Neuronal stem cell (in vitro differentiated cells): Measurements from ENCODE around the gene DDOST.

Source experiments
- DNase-seq: peaks from one replicate; pipeline ENCODE4 v3.0.0-alpha.2; 2013; ENCODE audit warnings: low spot score
- H2AFZ ChIP-seq: one replicate; pipeline ENCODE4 v1.6.1; 2013; ENCODE audit warnings: mild to moderate bottlenecking, low read length, inconsistent platforms
- H2AK5ac ChIP-seq: 2 replicates; pipeline ENCODE4 v1.6.1; 2013; ENCODE audit warnings: low read depth, mild to moderate bottlenecking, inconsistent platforms, low read length, moderate library complexity, mixed read lengths
- H2BK120ac ChIP-seq: 2 replicates; pipeline ENCODE4 v1.6.1; 2013; ENCODE audit warnings: low read depth, mild to moderate bottlenecking, inconsistent platforms, low read length, moderate library complexity, mixed read lengths
- H2BK12ac ChIP-seq: one replicate; pipeline ENCODE4 v1.6.1; 2013; ENCODE audit warnings: low read length, inconsistent platforms
- H2BK15ac ChIP-seq: 2 replicates; pipeline ENCODE4 v1.6.1; 2013; ENCODE audit warnings: mild to moderate bottlenecking, low read length, inconsistent platforms, mixed read lengths
- H2BK5ac ChIP-seq: one replicate; pipeline ENCODE4 v1.6.1; 2013; ENCODE audit warnings: inconsistent platforms, mild to moderate bottlenecking, low read length, moderate library complexity
- H3K14ac ChIP-seq: one replicate; pipeline ENCODE4 v1.6.1; 2013; ENCODE audit warnings: low read length, inconsistent platforms
- H3K18ac ChIP-seq: 2 replicates; pipeline ENCODE4 v1.6.1; 2013; ENCODE audit warnings: low read length, inconsistent platforms
- H3K23ac ChIP-seq: 2 replicates; pipeline ENCODE4 v1.6.1; 2013; ENCODE audit warnings: low read depth, mild to moderate bottlenecking, mixed read lengths, low read length, inconsistent platforms; ENCODE audit not compliant: poor library complexity
- H3K27ac ChIP-seq: replicated peaks from 3 replicates; pipeline ENCODE4 v1.5.1; 2013; ENCODE audit warnings: low read length, inconsistent platforms
- H3K27me3 ChIP-seq, 3 experiments: 2 replicates each; pipeline ENCODE4 v1.6.1; 2013; ENCODE audit warnings: low read length in 3 of 3, mild to moderate bottlenecking in 2 of 3, inconsistent platforms in 1 of 3, low read depth in 1 of 3, mixed read lengths in 1 of 3, moderate library complexity in 1 of 3; ENCODE audit not compliant: control insufficient read depth in 3 of 3, insufficient read depth in 3 of 3
- H3K36me3 ChIP-seq, 2 donors: replicated peaks in 1 of 2; 2 replicates each; pipeline ENCODE4 v1.6.1; 2013; ENCODE audit warnings: low read length in 2 of 2; ENCODE audit not compliant: control insufficient read depth in 2 of 2, insufficient read depth in 2 of 2
- H3K4ac ChIP-seq: 2 replicates; pipeline ENCODE4 v1.6.1; 2013; ENCODE audit warnings: inconsistent platforms, mild to moderate bottlenecking, low read length, moderate library complexity
- H3K4me1 ChIP-seq, 2 donors: 1 replicate in 1 of 2; 2 replicates in 1 of 2; pipeline ENCODE4 v1.6.1; 2013; ENCODE audit warnings: low read length in 2 of 2, low read depth in 1 of 2; ENCODE audit not compliant: control insufficient read depth in 2 of 2, insufficient read depth in 1 of 2
- H3K4me2 ChIP-seq: one replicate; pipeline ENCODE4 v1.6.1; 2013; ENCODE audit warnings: mild to moderate bottlenecking, low read length, inconsistent platforms; ENCODE audit not compliant: insufficient read depth, poor library complexity, severe bottlenecking
- H3K4me3 ChIP-seq, 2 donors: 2 replicates each; pipeline ENCODE4 v1.5.1; 2013; ENCODE audit warnings: low read length in 2 of 2, mild to moderate bottlenecking in 2 of 2, inconsistent platforms in 1 of 2, moderate library complexity in 1 of 2
- H3K79me1 ChIP-seq: one replicate; pipeline ENCODE4 v1.6.1; 2013; ENCODE audit warnings: low read depth, mild to moderate bottlenecking, inconsistent platforms, low read length, moderate library complexity
- H3K9ac ChIP-seq: one replicate; pipeline ENCODE4 v1.6.1; 2013; ENCODE audit warnings: mild to moderate bottlenecking, low read depth, low read length, inconsistent platforms; ENCODE audit not compliant: poor library complexity
- H3K9me3 ChIP-seq, 2 donors: replicated peaks in 1 of 2; 2 replicates each; pipeline versions ENCODE3 to v1.6.1; 2013; ENCODE audit warnings: low read length in 2 of 2, mild to moderate bottlenecking in 2 of 2, inconsistent platforms in 1 of 2, low read depth in 1 of 2, mixed read lengths in 1 of 2, moderate library complexity in 1 of 2; ENCODE audit not compliant: control insufficient read depth in 2 of 2, insufficient read depth in 1 of 2
- H4K8ac ChIP-seq: one replicate; pipeline ENCODE4 v1.6.1; 2013; ENCODE audit warnings: low read depth, mild to moderate bottlenecking, inconsistent platforms, low read length, moderate library complexity
- H4K91ac ChIP-seq: one replicate; pipeline ENCODE4 v1.6.1; 2013; ENCODE audit warnings: low read length, low read depth, mild to moderate bottlenecking, inconsistent platforms; ENCODE audit not compliant: poor library complexity
- WGBS, 2 donors: extraction: QIAGEN DNeasy Blood & Tissue Kit; methylation state at CpG; one replicate each; pipeline ENCODE4 v1.1.7; 2013; ENCODE audit warnings: missing lambda C conversion rate in 2 of 2, mixed read lengths in 1 of 2; ENCODE audit not compliant: insufficient read length in 2 of 2, insufficient replicate concordance in 1 of 2; ENCODE audit errors: extremely low coverage in 2 of 2; 5-methylcytosine and 5-hydroxymethylcytosine counted together

DDOST gene

GRCh38 chr1:20704390-20705202, 43.4 kb upstream of the DDOST start:
- H2BK120ac ChIP-seq = no peak overlapping the region
- H3K4ac ChIP-seq = no peak overlapping the region
- no peak overlapping the region for H3K4me2 ChIP-seq
- no peak overlapping the region for H3K9ac ChIP-seq
- no peak overlapping the region for H2BK12ac ChIP-seq
- no peak overlapping the region for H2BK15ac ChIP-seq
- H4K8ac ChIP-seq = no peak overlapping the region
- H3K27ac ChIP-seq = no peak overlapping the region
- H2AK5ac ChIP-seq = peak overlapping the region; percentile 6
- H2BK5ac ChIP-seq = no peak overlapping the region
- no peaks in the 10 kb centered on the region for H3K79me1 ChIP-seq
- peak overlapping the region; percentile 44 for H3K23ac ChIP-seq
- H3K18ac ChIP-seq = peak overlapping the region; percentile 15
- peaks cover 0 to 7% of the 10 kb centered on the region in 2 donors for H3K4me1 ChIP-seq
- no CpG with 5 or more reads among the region's 41 CpGs for WGBS, 2 donors
- peak overlapping the region; percentile 38 for H4K91ac ChIP-seq
- H3K14ac ChIP-seq = no peak overlapping the region
- H3K9me3 ChIP-seq = peaks cover 0 to 2% of the 10 kb centered on the region in 2 donors
- H3K4me3 ChIP-seq = peak overlapping the region in 1 of 2 donors; percentile 45
- H3K27me3 ChIP-seq = no peaks in the 10 kb centered on the region
- no peak overlapping the region for H2AFZ ChIP-seq
- peaks cover 0 to 4% of the 10 kb centered on the region in 2 donors for H3K36me3 ChIP-seq
- no peak for DNase-seq

- H2AK5ac ChIP-seq = no peak overlapping the region
These were observed 42.1 kb upstream of the DDOST start for GRCh38 chr1:20703124-20703756.

DNA sequence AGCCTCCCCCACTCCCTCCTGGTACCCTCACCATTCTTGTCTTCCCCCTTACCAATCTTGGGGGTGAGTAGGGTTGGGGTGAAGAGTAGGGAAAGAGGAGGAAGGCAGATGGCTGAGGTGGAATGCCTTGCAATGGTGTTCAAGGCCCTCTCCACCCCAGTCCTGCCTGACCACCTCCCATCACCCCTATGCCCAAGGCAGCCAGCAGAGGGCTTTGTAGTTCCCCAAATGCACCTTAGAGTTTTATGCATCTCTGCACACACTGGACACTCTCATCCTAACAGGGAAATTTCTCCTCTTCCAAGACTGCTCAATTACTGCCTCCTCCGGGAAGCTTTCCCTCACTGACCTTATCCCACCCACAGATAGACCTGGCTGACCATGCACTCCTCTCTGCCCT, 41.2 kb upstream of the DDOST start:
- no peak overlapping the region for H3K4ac ChIP-seq
- no peak overlapping the region for H2AK5ac ChIP-seq
- H3K27ac ChIP-seq = no peak overlapping the region
- no peak overlapping the region for H3K4me3 ChIP-seq
- H2AFZ ChIP-seq = no peak overlapping the region
- no peak overlapping the region for H2BK120ac ChIP-seq
- peaks cover 0 to 2% of the 10 kb centered on the region in 2 donors for H3K36me3 ChIP-seq
- H4K91ac ChIP-seq = no peak overlapping the region
- no peak overlapping the region for H4K8ac ChIP-seq
- H3K14ac ChIP-seq = no peak overlapping the region
- H2BK5ac ChIP-seq = no peak overlapping the region
- H3K79me1 ChIP-seq = no peaks in the 10 kb centered on the region
- no peak overlapping the region for H3K9ac ChIP-seq
- peak overlapping the region; percentile 27 for H3K18ac ChIP-seq
- peaks cover 6 to 9% of the 10 kb centered on the region in 2 donors for H3K4me1 ChIP-seq
- H3K27me3 ChIP-seq = no peaks in the 10 kb centered on the region
- H3K4me2 ChIP-seq = no peak overlapping the region
- no CpG with 5 or more reads among the region's 1 CpG for WGBS, 2 donors
- H3K23ac ChIP-seq = peak overlapping the region; percentile 4
- H2BK15ac ChIP-seq = no peak overlapping the region
- H2BK12ac ChIP-seq = no peak overlapping the region
- H3K9me3 ChIP-seq = no peaks in the 10 kb centered on the region
- DNase-seq = no peak

More at GRCh38 chr1:20703124-20703756, 42.1 kb upstream of the DDOST start:
- no peak for DNase-seq
- H3K36me3 ChIP-seq = peaks cover 0 to 2% of the 10 kb centered on the region in 2 donors
- H3K4ac ChIP-seq = no peak overlapping the region
- no peak overlapping the region for H3K18ac ChIP-seq
- H3K9me3 ChIP-seq = peaks cover 0 to 2% of the 10 kb centered on the region in 2 donors
- no peak overlapping the region for H3K27ac ChIP-seq
- H2AFZ ChIP-seq = no peak overlapping the region
- no peaks in the 10 kb centered on the region for H3K27me3 ChIP-seq
- H2BK15ac ChIP-seq = no peak overlapping the region
- no peak overlapping the region for H4K8ac ChIP-seq
- H3K14ac ChIP-seq = no peak overlapping the region
- WGBS, 2 donors = 97 to 100% methylated on average over 1 to 2 of the region's 4 CpGs
- H4K91ac ChIP-seq = no peak overlapping the region
- no peaks in the 10 kb centered on the region for H3K79me1 ChIP-seq
- no peak overlapping the region for H3K4me3 ChIP-seq
- no peak overlapping the region for H2BK5ac ChIP-seq
- no peak overlapping the region for H3K23ac ChIP-seq
- H3K9ac ChIP-seq = no peak overlapping the region
- H2BK12ac ChIP-seq = no peak overlapping the region
- peaks cover 2 to 7% of the 10 kb centered on the region in 2 donors for H3K4me1 ChIP-seq
- H3K4me2 ChIP-seq = no peak overlapping the region
- H2BK120ac ChIP-seq = no peak overlapping the region

GRCh38 chr1:20701847-20702246, 40.7 kb upstream of the DDOST start:
- no CpG with 5 or more reads among the region's 5 CpGs for WGBS, 2 donors
- peaks cover 0 to under 1% of the 10 kb centered on the region in 2 donors for H3K36me3 ChIP-seq

More at GRCh38 chr1:20701847-20702246, 40.7 kb upstream of the DDOST start:
- Histone ChIP-seq H3K9ac (no peak overlapping the region), H3K4ac (no peak overlapping the region), H2BK12ac (no peak overlapping the region), H3K23ac (no peak overlapping the region), H3K14ac (no peak overlapping the region), H4K91ac (no peak overlapping the region), H3K4me2 (no peak overlapping the region), H3K4me1 (peaks cover 8 to 12% of the 10 kb centered on the region in 2 donors), H3K79me1 (no peaks in the 10 kb centered on the region), H2BK120ac (no peak overlapping the region), H3K27ac (no peak overlapping the region), H3K4me3 (no peak overlapping the region), H2BK5ac (no peak overlapping the region), H2BK15ac (no peak overlapping the region), H3K9me3 (no peaks in the 10 kb centered on the region), H3K18ac (no peak overlapping the region), H3K27me3 (no peaks in the 10 kb centered on the region), H2AK5ac (no peak overlapping the region), H2AFZ (no peak overlapping the region), H4K8ac (no peak overlapping the region)
- no peak for DNase-seq
